Neural progenitor cell (in vitro differentiated cells): ENCODE measurements around the gene GPR152.

ENCODE experiments used
- CTCF ChIP-seq: fragments of 200-600 bp; sonication (generic); IDR thresholded peaks from 2 replicates; pipeline ENCODE4 v1.5.1; 2017; ENCODE audit warnings: antibody characterized with exemption, mild to moderate bottlenecking
- EZH2 ChIP-seq: fragments of 200-600 bp; sonication (generic); IDR thresholded peaks from 2 replicates; pipeline ENCODE4 v1.6.1; 2017; ENCODE audit warnings: antibody characterized with exemption, mild to moderate bottlenecking, moderate library complexity
- EZH2phosphoT487 ChIP-seq: fragments of 200-600 bp; sonication (generic); IDR thresholded peaks from 2 replicates; pipeline ENCODE4 v1.6.1; 2017; ENCODE audit warnings: antibody characterized with exemption

GRCh38 chr11:67409781-67410368 is 42.7 kb downstream of the GPR152 start:
- TF ChIP-seq CTCF (no peak), EZH2phosphoT487 (no peak), EZH2 (no peak)
